Upper lobe of left lung (tissue), 4 donors: Measurements from ENCODE around the gene BIRC7.

Experiments
- CTCF ChIP-seq, 6 experiments: fragments of 450-650 bp in 4 of 6; fragments of 200-600 bp in 2 of 6; sonication (generic) in 2 of 6; IDR thresholded peaks; one replicate each; pipeline ENCODE4 v1.5.1; 2016 to 2019; ENCODE audit warnings: antibody characterized with exemption in 6 of 6
- EP300 ChIP-seq, 4 donors: sonication (generic); formaldehyde crosslinking; IDR thresholded peaks; one replicate each; pipeline ENCODE4 v1.5.1; 2017; ENCODE audit warnings: antibody characterized with exemption in 4 of 4, control low read depth in 2 of 4
- POLR2A ChIP-seq, 4 donors: fragments of 450-650 bp; IDR thresholded peaks; one replicate each; pipeline ENCODE4 v1.5.1; 2016 to 2017; ENCODE audit warnings: antibody characterized with exemption in 4 of 4, mild to moderate bottlenecking in 2 of 4
- POLR2AphosphoS5 ChIP-seq, 2 donors: sonication (generic); formaldehyde crosslinking; IDR thresholded peaks; one replicate each; pipeline ENCODE4 v1.5.1; 2017; ENCODE audit warnings: antibody characterized with exemption in 2 of 2

- TF ChIP-seq EP300 (IDR thresholded peaks at IDR 0.05) (no peak), POLR2AphosphoS5 (IDR thresholded peaks at IDR 0.05) (no peak), POLR2A (IDR thresholded peaks at IDR 0.05) (no peak), CTCF (IDR thresholded peaks at IDR 0.05) (no peak)
Measured at GRCh38 chr20:63254606-63255384, 19.1 kb downstream of the BIRC7 start.
